HG03354 (cell line): ENCODE measurements around the gene CTSE.

Experiments
- ATAC-seq: cut with Tn5 transposase; IDR thresholded peaks from one replicate; pipeline ENCODE4 v1.9.1; 2021; ENCODE audit warnings: mild to moderate bottlenecking; ENCODE audit not compliant: unreplicated experiment, poor library complexity, severe bottlenecking

CTSE gene

DNA sequence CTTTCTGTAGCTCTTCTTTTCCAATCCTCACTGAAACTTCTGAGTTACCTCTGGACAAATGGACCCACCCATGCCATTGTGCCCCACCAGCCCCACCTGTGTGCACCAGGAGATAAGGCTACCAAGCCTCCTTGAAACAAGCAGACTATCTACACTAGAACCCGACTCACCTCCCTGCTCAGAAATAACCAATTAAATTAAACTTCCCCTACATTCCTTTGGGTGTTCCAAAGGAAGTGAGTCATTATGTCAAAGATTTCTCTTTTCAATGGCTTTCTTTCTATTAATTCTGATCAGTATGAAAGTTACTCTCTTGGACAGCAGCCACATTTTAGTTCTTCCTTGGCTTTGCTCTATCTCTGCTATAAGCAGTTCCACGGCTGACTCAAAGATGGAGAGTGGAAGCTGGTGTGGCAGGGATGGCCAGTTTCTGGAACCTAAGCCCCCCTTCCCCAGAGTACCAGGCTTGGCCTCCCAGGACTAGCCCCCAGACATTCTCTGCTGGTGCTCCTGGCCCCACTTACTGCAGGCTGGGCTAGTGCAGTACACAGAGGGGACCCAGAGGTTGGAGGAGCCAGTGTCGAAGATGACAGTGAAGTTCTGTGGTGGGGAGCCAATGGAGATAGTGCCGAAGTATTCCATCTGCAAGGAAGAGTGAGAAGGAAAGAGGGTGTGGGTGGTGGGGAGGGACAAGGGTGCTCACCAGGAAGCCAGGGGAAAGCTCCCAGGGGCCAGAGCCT is 1.9 kb downstream of the CTSE start:
- no peak for ATAC-seq

DNA sequence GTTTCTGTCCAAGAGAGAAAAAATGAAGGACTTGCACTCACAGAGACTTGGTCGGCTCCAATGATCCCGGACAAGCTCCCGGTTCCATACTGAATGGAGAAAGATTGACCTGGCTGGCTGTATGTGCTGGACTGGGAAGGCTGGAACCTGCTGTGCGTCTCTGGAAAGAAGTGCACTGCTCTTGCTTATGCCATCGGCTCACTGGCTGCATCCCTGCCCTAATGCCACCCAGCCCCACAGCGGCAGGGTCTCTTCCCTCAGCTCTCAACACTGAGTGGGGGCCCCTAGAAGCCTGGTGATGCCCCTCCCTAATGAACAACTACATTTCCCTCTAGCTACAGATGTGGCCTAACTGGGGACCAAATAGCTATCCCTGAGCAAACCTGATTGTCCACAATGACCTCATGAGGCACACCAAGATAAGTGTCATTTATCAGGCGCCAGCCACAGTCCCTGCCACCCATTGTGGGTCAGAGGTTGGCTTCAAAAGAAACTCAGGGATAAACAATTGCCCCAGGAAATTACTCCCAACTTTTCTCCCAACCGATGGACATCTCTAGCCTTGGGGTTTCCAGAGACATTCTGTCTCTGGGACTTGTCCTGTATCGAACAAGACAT is 2.6 kb downstream of the CTSE start:
- no peak for ATAC-seq

DNA sequence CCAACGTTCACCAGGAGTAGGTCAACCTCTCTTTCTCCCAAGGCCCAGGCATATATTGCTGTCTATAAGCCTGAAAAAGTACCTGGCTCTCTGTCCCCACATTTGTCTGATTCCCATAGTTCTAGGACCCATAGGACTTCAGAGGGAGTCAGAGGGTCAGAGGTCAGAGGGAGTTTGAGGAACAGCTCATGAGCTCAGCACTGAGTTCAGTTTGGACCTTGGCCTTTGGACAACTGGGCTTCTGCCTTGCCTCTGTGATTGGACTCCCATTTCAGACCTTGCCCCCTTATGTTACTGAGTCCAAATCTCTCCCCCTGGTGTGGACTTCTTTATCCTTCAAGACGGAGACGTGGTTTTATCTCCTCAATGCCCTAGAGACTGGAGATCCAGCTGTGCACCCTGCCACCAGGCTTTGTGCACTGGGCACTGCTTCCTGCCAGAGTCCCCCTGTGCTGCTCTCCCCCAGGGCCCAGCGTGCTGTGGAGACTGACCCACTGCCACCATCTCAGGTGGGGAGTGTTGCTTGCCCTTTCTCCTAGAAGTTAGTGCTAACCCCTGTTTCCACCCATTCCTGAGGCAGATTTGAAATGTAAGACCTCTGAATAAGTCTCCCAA is 3.2 kb downstream of the CTSE start:
- no peak for ATAC-seq

- ATAC-seq: no peak
These were observed 8.6 kb downstream of the CTSE start for GRCh38 chr1:206015071-206015470.

DNA sequence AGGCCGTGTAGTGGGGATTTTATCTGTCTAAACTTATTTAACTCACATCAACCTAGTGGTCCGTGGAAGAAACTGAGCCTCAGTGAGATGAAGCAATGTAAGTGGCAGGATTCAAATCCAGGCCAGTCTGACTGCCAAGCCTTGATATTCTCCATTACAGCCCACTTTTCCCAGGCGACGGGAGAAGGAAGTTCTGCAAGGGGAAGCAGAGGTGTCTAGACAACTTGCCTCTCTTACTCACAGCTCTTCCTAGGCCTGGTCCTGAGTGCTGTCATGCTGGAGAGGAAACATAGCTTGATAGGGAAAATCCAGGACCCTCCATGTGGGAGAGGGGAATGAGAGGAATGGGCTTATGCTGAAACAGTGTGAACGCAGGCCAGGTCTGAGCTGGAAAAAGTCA is 9.1 kb downstream of the CTSE start:
- ATAC-seq: no peak

DNA sequence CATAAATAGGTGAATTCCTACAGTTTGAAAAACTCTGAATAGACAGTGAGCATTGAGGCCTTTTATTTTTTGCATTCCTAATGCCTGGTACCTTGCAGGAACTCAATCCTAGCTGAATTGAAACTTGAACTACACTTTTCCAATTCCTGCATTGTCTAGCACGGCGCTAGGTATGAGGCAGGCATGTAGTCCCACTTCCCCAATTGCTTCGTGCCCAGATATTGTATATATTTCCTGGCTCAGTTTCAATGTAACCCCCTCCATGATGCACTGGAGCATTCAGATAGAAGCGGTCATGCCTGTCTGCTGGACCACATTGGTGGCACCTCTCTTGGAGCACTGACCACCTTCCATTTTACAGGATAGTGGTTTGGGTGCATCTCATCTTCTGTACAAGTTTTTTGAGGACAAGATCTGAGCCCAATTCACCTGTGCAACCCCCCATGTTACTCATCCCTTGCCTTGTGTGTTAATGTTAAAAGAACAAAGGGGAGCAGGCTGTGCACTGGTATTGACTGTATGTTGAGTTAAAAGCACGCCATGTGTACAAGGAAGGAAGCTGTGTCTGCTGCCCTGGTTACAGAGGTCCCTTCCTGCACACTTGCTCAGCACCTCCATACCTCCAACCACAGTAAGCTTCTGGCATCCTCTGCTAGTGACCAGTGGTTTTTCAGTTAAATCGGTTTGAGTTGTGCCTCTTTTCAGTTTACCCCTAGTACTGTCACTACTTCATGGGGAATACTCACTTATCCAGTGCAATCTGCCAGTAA is 10.5 kb downstream of the CTSE start:
- ATAC-seq: no peak

DNA sequence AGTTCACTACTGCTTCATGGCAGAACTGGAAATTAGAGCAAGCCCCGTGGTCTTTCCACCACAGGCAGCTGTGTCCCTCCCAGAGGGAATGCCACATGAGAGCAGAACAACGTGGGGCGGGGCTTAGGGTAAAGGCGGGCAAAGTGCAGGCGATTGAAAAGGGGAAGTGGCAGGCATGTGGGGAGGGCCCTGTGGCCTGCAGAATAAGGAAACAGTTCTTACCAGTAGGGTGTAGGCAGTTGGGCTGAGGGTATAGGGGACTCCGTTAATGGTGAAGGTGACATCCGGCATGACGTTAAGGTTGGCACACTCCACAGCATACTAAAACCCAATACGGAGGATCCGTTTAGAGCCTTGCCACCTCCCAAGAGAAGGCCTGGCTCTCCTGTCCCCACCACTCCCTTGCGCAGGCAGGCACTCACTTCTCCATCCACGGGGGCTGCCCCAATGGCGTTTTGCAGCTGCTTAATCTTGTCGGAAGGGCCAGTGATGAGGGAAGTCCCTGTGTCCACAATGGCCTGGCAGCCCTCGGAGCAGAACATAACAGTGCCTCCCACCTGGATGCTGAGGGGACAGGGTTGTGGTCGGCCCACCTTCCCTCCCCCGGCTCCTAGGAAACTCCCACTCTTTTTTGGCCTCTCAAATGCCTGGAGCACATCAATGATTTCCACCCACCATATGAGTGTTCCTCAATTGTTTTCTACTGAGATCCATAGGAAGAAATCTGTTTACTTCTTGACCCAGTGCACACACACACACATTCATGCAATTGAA is 11.4 kb downstream of the CTSE start:
- peak; percentile 98 for ATAC-seq

GRCh38 chr1:206011057-206011456 is 12.6 kb downstream of the CTSE start:
- ATAC-seq: no peak

- no peak for ATAC-seq
These were observed 13.6 kb downstream of the CTSE start for GRCh38 chr1:206010060-206010459.

DNA sequence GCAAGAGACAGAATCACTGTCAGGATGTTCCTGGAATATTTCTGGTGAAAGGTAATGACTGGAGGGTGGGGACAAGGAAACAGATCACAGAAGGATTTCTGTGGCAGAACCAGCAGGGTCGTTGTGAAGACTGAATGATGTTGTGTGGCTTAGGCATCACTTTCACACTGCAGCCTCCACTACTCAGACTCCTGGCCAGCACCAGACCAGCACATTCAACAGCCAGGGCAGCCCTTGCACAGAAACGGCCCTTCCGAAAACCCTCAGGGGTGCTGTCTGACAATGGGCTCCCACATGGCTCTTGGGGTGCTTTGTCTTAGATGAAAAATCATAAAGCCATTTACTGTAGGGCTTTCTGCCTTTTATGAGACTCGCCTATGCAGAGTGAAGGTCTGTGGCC is 16.7 kb downstream of the CTSE start:
- ATAC-seq: no peak

DNA sequence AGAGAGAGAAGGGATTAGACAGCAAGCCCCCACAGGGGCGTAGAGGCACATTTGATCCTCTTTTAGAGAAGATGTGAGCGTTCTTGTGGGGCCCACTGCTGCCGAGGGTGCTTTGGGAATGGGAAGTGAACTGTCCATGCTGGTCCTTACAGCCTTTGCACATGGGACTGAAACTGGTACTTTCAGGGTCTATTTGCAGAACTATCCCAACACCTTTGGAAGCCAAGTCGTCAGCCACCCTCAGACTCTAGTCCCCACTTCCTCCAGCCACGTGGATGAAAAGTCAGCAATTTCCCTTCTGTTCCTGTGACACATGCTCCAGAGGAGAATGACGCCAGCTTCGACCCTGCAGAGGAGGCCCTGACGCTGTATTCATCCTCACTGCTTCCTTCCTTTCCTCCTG is 17.9 kb downstream of the CTSE start:
- no peak for ATAC-seq

DNA sequence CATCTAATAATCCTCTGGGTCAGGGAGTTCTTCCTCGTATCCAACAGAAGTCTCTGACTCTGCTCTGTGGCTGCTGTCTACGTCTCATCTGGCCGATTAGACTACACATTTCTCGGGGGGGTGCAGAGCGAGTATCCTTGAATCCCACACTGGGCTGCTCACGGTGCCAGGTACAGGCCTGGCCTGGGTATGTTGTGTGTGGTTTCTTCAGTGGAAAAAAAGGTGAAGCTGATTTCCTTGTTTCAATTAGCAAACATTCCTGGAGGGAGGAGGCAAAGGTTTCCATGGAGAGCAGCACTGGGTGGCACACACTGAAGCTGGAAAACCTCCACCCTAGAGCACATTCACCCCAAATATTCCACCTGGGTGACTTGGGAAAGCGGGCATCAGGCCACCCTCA is 18.5 kb downstream of the CTSE start:
- no peak for ATAC-seq

- no peak for ATAC-seq
These were observed 18.9 kb downstream of the CTSE start for GRCh38 chr1:206004826-206005225.

GRCh38 chr1:206003854-206004800 is 19.6 kb downstream of the CTSE start:
- ATAC-seq: no peak

- ATAC-seq: no peak
These were observed 20.6 kb downstream of the CTSE start, which contains the start of gene RAB7B for GRCh38 chr1:206002871-206003801. Gene RAB7B (minus strand): TSS chr1:206003395. CDS start chr1:205994135, 9,260 bp downstream.

DNA sequence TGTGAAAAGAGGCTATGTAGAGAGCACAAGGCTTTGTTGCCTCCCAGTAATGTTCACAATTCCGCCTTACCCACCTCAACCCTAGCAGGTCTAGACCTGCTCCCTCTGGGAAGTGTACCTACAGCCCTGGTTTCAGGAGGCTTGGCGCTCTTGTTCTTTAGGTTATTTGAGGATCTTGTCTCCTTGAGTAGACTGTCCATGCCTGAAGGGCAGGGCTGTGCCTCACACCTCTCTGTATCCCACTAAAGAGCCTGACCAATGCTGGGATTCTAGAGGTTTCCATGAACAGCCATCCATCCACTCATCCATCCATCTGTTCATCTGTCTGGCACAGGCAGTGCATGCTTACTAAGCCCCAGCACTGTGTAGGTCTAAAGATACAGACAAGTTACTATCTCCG is 21.5 kb downstream of the CTSE start:
- no peak for ATAC-seq

DNA sequence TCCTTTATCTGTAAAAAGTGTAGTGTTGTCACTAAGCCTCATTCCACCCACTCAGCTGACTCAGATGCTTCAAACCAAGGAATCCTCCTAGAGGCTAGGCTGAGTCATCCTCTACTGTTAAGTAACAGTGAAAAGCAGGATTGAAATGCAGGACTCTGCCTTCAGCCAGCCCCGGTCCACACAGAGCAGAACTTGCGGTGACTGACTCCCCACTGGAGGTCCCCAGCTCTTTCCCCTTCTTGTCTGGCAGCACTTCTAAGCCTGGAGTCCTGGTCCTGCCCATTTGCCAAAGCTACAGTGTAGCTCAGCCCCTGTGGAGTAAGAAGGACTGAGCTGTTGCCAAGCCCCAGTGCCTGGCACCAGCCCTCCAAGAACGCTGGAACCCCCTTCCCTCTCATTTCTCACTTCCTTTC is 22.2 kb downstream of the CTSE start:
- no peak for ATAC-seq
